DOHH2 (cell line): ENCODE data around the gene TRIM9.

Source experiments
- H3F3A ChIP-seq: fragments of 200-600 bp; sonication (generic), shearing (Covaris generic); 2 replicates; pipeline ENCODE4 v1.6.0; 2016; ENCODE audit warnings: antibody characterized with exemption, mild to moderate bottlenecking; ENCODE audit not compliant: control insufficient read depth, insufficient read depth
- H3K27ac ChIP-seq: fragments of 200-600 bp; sonication (generic); 2 replicates; pipeline ENCODE4 v1.5.1; 2014; ENCODE audit warnings: low read depth, mild to moderate bottlenecking, low read length, moderate library complexity
- H3K27me3 ChIP-seq: fragments of 200-600 bp; sonication (generic); 2 replicates; pipeline ENCODE4 v1.6.1; 2014; ENCODE audit warnings: mild to moderate bottlenecking, low read length, mixed read lengths; ENCODE audit not compliant: control insufficient read depth
- H3K36me3 ChIP-seq: fragments of 200-600 bp; sonication (generic); 2 replicates; pipeline ENCODE4 v1.6.1; 2014; ENCODE audit warnings: mild to moderate bottlenecking, low read length, moderate library complexity, mixed read lengths; ENCODE audit not compliant: control insufficient read depth
- H3K4me1 ChIP-seq: fragments of 200-600 bp; sonication (generic); 2 replicates; pipeline ENCODE4 v1.6.1; 2014; ENCODE audit warnings: mild to moderate bottlenecking, low read length, mixed read lengths; ENCODE audit not compliant: control insufficient read depth
- H3K4me2 ChIP-seq: fragments of 200-600 bp; sonication (generic); 2 replicates; pipeline ENCODE4 v1.6.0; 2014; ENCODE audit warnings: mild to moderate bottlenecking, low read length, moderate library complexity
- H3K4me3 ChIP-seq: fragments of 200-600 bp; sonication (generic); 2 replicates; pipeline ENCODE4 v1.5.1; 2014; ENCODE audit warnings: mild to moderate bottlenecking, low read length, mixed read lengths
- H3K79me2 ChIP-seq: fragments of 200-600 bp; sonication (generic); 2 replicates; pipeline ENCODE4 v1.6.1; 2014; ENCODE audit warnings: mild to moderate bottlenecking, low read length, mixed read lengths; ENCODE audit not compliant: control insufficient read depth
- H3K9me2 ChIP-seq: fragments of 200-600 bp; sonication (generic); replicated peaks from 2 replicates; pipeline ENCODE4 v1.6.1; 2014; ENCODE audit warnings: mild to moderate bottlenecking, low read length, mixed read lengths; ENCODE audit not compliant: control insufficient read depth
- H3K9me3 ChIP-seq: fragments of 200-600 bp; sonication (generic); 2 replicates; pipeline ENCODE4 v1.6.1; 2014; ENCODE audit warnings: antibody characterized with exemption, low read length, mixed read lengths; ENCODE audit not compliant: control insufficient read depth, insufficient read depth
- H4K20me1 ChIP-seq: fragments of 200-600 bp; sonication (generic); 2 replicates; pipeline ENCODE4 v1.6.0; 2014; ENCODE audit warnings: low read depth, mild to moderate bottlenecking, antibody characterized with exemption, low read length, moderate library complexity; ENCODE audit not compliant: control insufficient read depth, insufficient read depth
- CTCF ChIP-seq: fragments of 200-600 bp; sonication (generic); IDR thresholded peaks from one replicate; pipeline ENCODE4 v1.5.1; 2014; ENCODE audit warnings: antibody characterized with exemption, mild to moderate bottlenecking, low read depth, low read length; ENCODE audit not compliant: poor library complexity, severe bottlenecking
- EZH2phosphoT487 ChIP-seq: fragments of 200-600 bp; sonication (generic); IDR thresholded peaks from 2 replicates; pipeline ENCODE4 v1.6.1; 2017; ENCODE audit warnings: borderline replicate concordance, mild to moderate bottlenecking, antibody characterized with exemption, low read length, moderate library complexity, mixed read lengths

The TRIM9 gene

GRCh38 chr14:51094901-51095853 is at the start of gene TRIM9:
Gene TRIM9 (minus strand): TSS chr14:51095105. CDS start chr14:51094939, 166 bp downstream.
- Histone ChIP-seq H3K79me2 (peaks cover 50% of the 10 kb centered on the region), H3K27ac (peak within 1 kb of the TSS; percentile 74), H3F3A (peaks cover 7% of the 10 kb centered on the region; the same call in 1 of the 2 replicates), H3K9me2 (no peaks in the 10 kb centered on the region), H4K20me1 (peaks cover 4% of the 10 kb centered on the region; the same call in 1 of the 2 replicates), H3K4me3 (peak within 1 kb of the TSS; percentile 93), H3K4me2 (peak within 1 kb of the TSS; percentile 95), H3K9me3 (no peaks in the 10 kb centered on the region), H3K4me1 (peaks cover 58% of the 10 kb centered on the region), H3K36me3 (peaks cover 35% of the 10 kb centered on the region), H3K27me3 (no peaks in the 10 kb centered on the region)
- TF ChIP-seq CTCF (no peak), EZH2phosphoT487 (no peak)

GRCh38 chr14:51140856-51141255 is 46.0 kb upstream of the TRIM9 start:
- no peaks in the 10 kb centered on the region for H4K20me1 ChIP-seq
- no peak overlapping the region for H3K4me3 ChIP-seq
- peaks cover 10% of the 10 kb centered on the region for H3K4me1 ChIP-seq
- no peak overlapping the region for H3K27ac ChIP-seq
- no peaks in the 10 kb centered on the region for H3K9me2 ChIP-seq
- H3K9me3 ChIP-seq = peaks cover 4% of the 10 kb centered on the region; the same call in 1 of the 2 replicates
- TF ChIP-seq EZH2phosphoT487 = no peak
- TF ChIP-seq CTCF = no peak
- no peaks in the 10 kb centered on the region for H3K36me3 ChIP-seq
- H3K79me2 ChIP-seq = no peaks in the 10 kb centered on the region
- no peak overlapping the region for H3K4me2 ChIP-seq
- no peaks in the 10 kb centered on the region for H3F3A ChIP-seq
- H3K27me3 ChIP-seq = no peaks in the 10 kb centered on the region

- H3F3A ChIP-seq = no peaks in the 10 kb centered on the region
- H3K4me1 ChIP-seq = peaks cover 15% of the 10 kb centered on the region
- H3K9me3 ChIP-seq = peaks cover 4% of the 10 kb centered on the region; the same call in 1 of the 2 replicates
- no peak overlapping the region for H3K27ac ChIP-seq
- no peaks in the 10 kb centered on the region for H3K79me2 ChIP-seq
- no peaks in the 10 kb centered on the region for H3K27me3 ChIP-seq
- TF ChIP-seq CTCF = no peak
- no peak for TF ChIP-seq EZH2phosphoT487
- H3K4me3 ChIP-seq = no peak overlapping the region
- no peaks in the 10 kb centered on the region for H3K9me2 ChIP-seq
- H3K36me3 ChIP-seq = no peaks in the 10 kb centered on the region
- no peaks in the 10 kb centered on the region for H4K20me1 ChIP-seq
- H3K4me2 ChIP-seq = no peak overlapping the region
These were observed 45.4 kb upstream of the TRIM9 start for GRCh38 chr14:51140338-51140737.
